ENCODE data around the gene PDE6B.

DNA sequence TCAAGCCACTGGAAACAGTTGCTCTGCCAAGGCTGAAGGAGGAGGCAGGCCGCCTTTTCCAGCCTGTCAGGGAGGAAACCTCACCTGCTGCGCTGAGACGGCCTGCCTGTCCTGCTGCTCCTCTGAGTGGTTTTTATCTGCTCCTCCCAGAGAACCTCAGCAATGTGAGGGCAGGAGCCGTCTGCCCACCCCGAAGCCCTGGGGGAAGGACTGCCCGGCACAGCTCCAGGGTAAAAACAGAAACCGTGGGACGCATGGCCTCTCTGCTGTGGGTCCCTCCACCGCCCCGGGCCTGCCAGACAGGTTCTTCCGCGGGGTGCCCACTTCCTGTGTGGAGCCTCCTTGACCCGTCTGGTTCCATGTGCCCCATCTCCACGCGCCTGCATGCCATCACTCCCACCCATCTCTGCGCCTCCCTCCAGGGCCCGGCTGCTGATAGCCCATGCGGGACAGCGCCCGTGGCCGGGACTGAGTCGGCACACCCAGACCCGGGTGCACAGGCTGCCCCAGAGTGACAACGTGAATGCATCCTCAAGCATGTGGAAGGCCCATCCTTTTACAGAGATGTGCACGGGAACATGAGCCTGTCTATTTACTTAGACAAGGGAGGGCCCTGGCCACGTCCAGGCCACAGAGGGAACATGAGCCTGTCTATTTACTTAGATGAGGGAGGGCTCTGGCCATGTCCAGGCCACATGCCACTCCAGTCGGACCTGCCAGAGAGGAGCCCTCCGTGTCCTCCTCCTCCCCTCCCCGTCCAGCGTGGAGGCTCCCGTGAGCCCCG, 67.6 kb downstream of the PDE6B start:
- TF ChIP-seq, protein P1, sequence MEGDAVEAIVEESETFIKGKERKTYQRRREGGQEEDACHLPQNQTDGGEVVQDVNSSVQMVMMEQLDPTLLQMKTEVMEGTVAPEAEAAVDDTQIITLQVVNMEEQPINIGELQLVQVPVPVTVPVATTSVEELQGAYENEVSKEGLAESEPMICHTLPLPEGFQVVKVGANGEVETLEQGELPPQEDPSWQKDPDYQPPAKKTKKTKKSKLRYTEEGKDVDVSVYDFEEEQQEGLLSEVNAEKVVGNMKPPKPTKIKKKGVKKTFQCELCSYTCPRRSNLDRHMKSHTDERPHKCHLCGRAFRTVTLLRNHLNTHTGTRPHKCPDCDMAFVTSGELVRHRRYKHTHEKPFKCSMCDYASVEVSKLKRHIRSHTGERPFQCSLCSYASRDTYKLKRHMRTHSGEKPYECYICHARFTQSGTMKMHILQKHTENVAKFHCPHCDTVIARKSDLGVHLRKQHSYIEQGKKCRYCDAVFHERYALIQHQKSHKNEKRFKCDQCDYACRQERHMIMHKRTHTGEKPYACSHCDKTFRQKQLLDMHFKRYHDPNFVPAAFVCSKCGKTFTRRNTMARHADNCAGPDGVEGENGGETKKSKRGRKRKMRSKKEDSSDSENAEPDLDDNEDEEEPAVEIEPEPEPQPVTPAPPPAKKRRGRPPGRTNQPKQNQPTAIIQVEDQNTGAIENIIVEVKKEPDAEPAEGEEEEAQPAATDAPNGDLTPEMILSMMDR (conservative IDR thresholded peaks at IDR 0.05 in 1 of 2, IDR thresholded peaks at IDR 0.05 in 1 of 2; ENCODE audit: extremely low read depth in 1 of 2, insufficient read depth in 1 of 2, low read depth in 1 of 2, low read length in 2 of 2): no peak
- no peak for TF ChIP-seq EZH2 (IDR thresholded peaks at IDR 0.05; ENCODE audit: borderline replicate concordance, low read length)
